ENCODE results near the gene ADRA2B. TPM values are rescaled to one million over a fixed set of nuclear protein-coding genes. Genes with fewer than 3 reads are reported as not detected.

ADRA2B gene
- total RNA-seq, 1 experiment from 2014 or later: 2.7 TPM

- Histone ChIP-seq H3K18ac (ENCODE audit: insufficient read length, low read depth, low read length) (no peak overlapping the region), H3K27me3 (ENCODE audit: insufficient read depth, low read length) (no peaks in the 10 kb centered on the region), H3K4ac (ENCODE audit: low read depth, low read length) (no peak overlapping the region), H2AK5ac (ENCODE audit: insufficient read length, low read length) (no peak overlapping the region), H2BK120ac (ENCODE audit: low read depth, low read length, poor library complexity, severe bottlenecking) (no peak overlapping the region), H3K4me1 (ENCODE audit: insufficient read depth, low read length) (no peaks in the 10 kb centered on the region; the same call in 1 of the 2 replicates), H2BK5ac (ENCODE audit: insufficient read length, low read length) (no peak overlapping the region), H3K79me2 (ENCODE audit: insufficient read depth, low read length) (no peaks in the 10 kb centered on the region), H3K56ac (ENCODE audit: insufficient read length, low read depth, low read length) (no peak overlapping the region), H3K23ac (ENCODE audit: insufficient read length, low read depth, low read length) (no peak overlapping the region), H4K5ac (ENCODE audit: insufficient read length, low read depth, low read length) (no peak overlapping the region), H3K9ac (ENCODE audit: extremely low read depth, insufficient read length, low read length) (no peak overlapping the region), H3K4me2 (ENCODE audit: insufficient read depth, insufficient read length, low read length) (no peak overlapping the region), H3K79me1 (ENCODE audit: insufficient read depth, low read depth, low read length, poor library complexity, severe bottlenecking) (no peaks in the 10 kb centered on the region), H2AFZ (ENCODE audit: low read length) (no peak overlapping the region), H4K91ac (ENCODE audit: insufficient read length, low read depth, low read length) (no peak overlapping the region), H3K9me3 (ENCODE audit: control insufficient read depth, low read depth, low read length) (no peaks in the 10 kb centered on the region), H2BK12ac (ENCODE audit: insufficient read length, low read depth, low read length) (no peak overlapping the region), H2BK20ac (ENCODE audit: low read depth, low read length, poor library complexity, severe bottlenecking) (no peak overlapping the region), H3K23me2 (ENCODE audit: insufficient read length, low read depth, low read length, poor library complexity, severe bottlenecking) (no peaks in the 10 kb centered on the region), H4K8ac (replicated peaks; ENCODE audit: insufficient read length, low read depth, low read length) (no peak overlapping the region), H3T11ph (ENCODE audit: low read length) (no peak overlapping the region), H3K14ac (ENCODE audit: insufficient read depth, low read length) (no peak overlapping the region), H2BK15ac (ENCODE audit: low read depth, low read length) (no peak overlapping the region), H3K27ac (ENCODE audit: insufficient read length, low read depth, low read length) (no peak overlapping the region), H4K20me1 (ENCODE audit: control insufficient read depth, insufficient read depth, insufficient read length) (no peaks in the 10 kb centered on the region)
- no CpG with 5 or more reads among the region's 7 CpGs for WGBS (ENCODE audit: extremely low coverage, insufficient read length, low lambda C conversion rate)
- Mint-ChIP-seq H3K4me3 (no peak overlapping the region), H3K9me3 (no peaks in the 10 kb centered on the region; a peak in 2 of 5 replicates), H3K27me3 (ENCODE audit: low read depth) (no peaks in the 10 kb centered on the region; the same call in 1 of the 2 replicates), H3K4me1 (peaks cover 25 to 36% of the 10 kb centered on the region in 2 experiments), H3K36me3 (ENCODE audit: insufficient read depth in 1 of 3, low read depth in 3 of 3) (no peaks in the 10 kb centered on the region), H3K27ac (no peak overlapping the region)
- TF ChIP-seq CTCF (conservative IDR thresholded peaks at IDR 0.05): no peak
- no peak for DNase-seq
Measured at GRCh38 chr2:96095116-96095636, 21.2 kb downstream of the ADRA2B start.

Measured in H9 (cell line).